ENCODE results near the gene NPY4R. TPM values are rescaled to one million over a fixed set of nuclear protein-coding genes. Genes with fewer than 3 reads are reported as not detected.

Gene NPY4R
- polyA plus RNA-seq, 3 donors = not detected

Other genes with a start within 250 kb of the NPY4R start
- not detected for gene ANTXRL, start 179.0 kb downstream of the NPY4R start, polyA plus RNA-seq
- gene ANXA8L1, start 90.2 kb downstream of the NPY4R start, polyA plus RNA-seq = 1 to 10 TPM in 2 of 3 donors, under 1 TPM in 1; 0.31 to 2.7 (median 1.5) TPM
- gene GPRIN2, start 90.7 kb upstream of the NPY4R start, polyA plus RNA-seq = not detected
- gene SYT15, start 113.2 kb upstream of the NPY4R start, polyA plus RNA-seq = under 1 TPM in 2 of 3 donors, not detected in 1; 0.23 to 0.31 TPM